ENCODE measurements around the gene IRGQ. TPM values are rescaled to one million over a fixed set of nuclear protein-coding genes. Genes with fewer than 3 reads are reported as not detected.
"Not testable (repeated sequence)": the region's sequence is repeated elsewhere in the genome, so short reads cannot be mapped to it uniquely, and the experiment has no call there.

IRGQ gene
- total RNA-seq, 1 donor from 2014 or later = 53.5 TPM

DNA sequence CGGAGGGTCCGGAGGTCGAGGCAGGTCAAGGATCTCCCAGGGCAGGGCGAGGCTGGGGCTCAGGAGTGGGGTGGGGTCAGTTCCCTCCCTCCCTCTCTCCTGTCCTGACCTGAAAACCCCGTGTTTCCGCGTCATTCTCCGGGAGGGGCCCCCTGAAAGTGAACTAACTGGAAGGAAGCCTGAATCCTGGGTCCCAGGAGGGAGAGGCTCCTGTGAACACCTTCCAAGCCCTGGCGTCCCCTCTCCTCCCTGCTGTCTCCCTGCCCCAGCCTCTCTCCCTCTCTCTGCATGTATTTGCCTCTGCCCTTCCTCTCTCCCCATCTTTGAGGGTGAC is 44.5 kb upstream of the IRGQ start:
- Mint-ChIP-seq H3K9me3 (no peaks in the 10 kb centered on the region), H3K4me1 (peaks cover 35% of the 10 kb centered on the region), H3K36me3 (ENCODE audit: low read depth) (peaks cover 2% of the 10 kb centered on the region), H3K4me3 (peak overlapping the region; percentile 82), H3K27me3 (ENCODE audit: low read depth) (peaks cover 4% of the 10 kb centered on the region), H3K27ac (ENCODE audit: unreplicated experiment) (no peak overlapping the region)
- TF ChIP-seq, protein P1, sequence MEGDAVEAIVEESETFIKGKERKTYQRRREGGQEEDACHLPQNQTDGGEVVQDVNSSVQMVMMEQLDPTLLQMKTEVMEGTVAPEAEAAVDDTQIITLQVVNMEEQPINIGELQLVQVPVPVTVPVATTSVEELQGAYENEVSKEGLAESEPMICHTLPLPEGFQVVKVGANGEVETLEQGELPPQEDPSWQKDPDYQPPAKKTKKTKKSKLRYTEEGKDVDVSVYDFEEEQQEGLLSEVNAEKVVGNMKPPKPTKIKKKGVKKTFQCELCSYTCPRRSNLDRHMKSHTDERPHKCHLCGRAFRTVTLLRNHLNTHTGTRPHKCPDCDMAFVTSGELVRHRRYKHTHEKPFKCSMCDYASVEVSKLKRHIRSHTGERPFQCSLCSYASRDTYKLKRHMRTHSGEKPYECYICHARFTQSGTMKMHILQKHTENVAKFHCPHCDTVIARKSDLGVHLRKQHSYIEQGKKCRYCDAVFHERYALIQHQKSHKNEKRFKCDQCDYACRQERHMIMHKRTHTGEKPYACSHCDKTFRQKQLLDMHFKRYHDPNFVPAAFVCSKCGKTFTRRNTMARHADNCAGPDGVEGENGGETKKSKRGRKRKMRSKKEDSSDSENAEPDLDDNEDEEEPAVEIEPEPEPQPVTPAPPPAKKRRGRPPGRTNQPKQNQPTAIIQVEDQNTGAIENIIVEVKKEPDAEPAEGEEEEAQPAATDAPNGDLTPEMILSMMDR (conservative IDR thresholded peaks at IDR 0.05) = no peak
- DNase-seq (ENCODE audit: low read depth, low spot score) = no peak

DNA sequence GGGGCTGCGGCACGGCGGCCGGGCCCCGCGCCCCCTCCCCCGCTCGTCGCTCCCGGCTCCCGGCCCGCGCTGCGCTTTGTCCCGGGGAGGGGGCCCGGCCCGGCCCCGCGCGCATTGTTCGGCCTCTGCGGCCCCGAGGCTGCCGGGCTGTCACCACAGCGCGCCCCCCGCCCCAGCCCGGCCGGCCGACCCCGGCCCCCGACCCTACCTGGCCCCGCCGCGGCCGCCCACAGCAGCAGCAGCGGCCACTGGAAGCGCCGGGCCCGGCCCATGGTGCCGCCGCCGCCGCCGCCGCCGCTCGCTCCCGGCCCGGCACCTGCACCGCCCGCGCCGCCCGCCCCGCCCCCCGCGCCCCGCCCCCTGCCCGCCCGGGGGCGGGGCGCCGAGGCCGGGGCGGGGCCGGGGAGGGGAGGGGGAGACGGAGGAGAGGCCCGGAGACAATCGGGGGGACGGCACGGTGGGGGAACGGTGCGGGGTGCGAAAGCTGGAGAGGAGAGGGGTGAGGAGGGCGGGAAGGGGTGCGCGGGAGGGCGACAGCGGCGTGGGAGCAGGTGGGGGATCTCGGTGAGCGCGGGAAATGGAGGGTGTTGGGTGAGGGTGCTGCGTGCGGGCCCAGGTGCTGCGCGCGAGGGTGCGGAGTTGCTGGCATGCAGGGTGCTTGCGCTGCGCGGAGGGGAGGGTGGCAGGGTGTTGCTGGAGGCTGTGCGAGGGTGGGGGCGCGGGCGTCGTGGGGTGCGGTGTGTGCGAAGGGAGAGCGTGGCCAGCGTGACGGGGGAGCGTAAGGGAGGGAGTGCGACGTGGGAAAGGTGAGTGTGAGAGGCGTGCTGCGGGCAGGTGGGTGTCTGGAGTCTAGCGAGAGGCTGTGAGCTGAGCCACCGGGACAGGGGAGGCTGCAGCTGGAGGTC is 43.8 kb upstream of the IRGQ start, which contains the start of gene CADM4:
Gene CADM4, minus strand, starts transcription at position 332 of the 905 bp plus-strand sequence. Its CDS starts 60 bp downstream, at position 272.
- DNase-seq (ENCODE audit: low read depth, low spot score) = no peak
- H3K36me3 Mint-ChIP-seq (ENCODE audit: low read depth) = peaks cover under 1% of the 10 kb centered on the region
- H3K9me3 Mint-ChIP-seq = no peaks in the 10 kb centered on the region
- H3K27me3 Mint-ChIP-seq (ENCODE audit: low read depth) = peaks cover 4% of the 10 kb centered on the region
- H3K4me3 Mint-ChIP-seq = peak within 1 kb of the TSS; percentile 96
- peak within 1 kb of the TSS; percentile 94 for H3K27ac Mint-ChIP-seq (ENCODE audit: unreplicated experiment)
- TF ChIP-seq, protein P1 (conservative IDR thresholded peaks at IDR 0.05) = no peak
- peaks cover 41% of the 10 kb centered on the region for H3K4me1 Mint-ChIP-seq

DNA sequence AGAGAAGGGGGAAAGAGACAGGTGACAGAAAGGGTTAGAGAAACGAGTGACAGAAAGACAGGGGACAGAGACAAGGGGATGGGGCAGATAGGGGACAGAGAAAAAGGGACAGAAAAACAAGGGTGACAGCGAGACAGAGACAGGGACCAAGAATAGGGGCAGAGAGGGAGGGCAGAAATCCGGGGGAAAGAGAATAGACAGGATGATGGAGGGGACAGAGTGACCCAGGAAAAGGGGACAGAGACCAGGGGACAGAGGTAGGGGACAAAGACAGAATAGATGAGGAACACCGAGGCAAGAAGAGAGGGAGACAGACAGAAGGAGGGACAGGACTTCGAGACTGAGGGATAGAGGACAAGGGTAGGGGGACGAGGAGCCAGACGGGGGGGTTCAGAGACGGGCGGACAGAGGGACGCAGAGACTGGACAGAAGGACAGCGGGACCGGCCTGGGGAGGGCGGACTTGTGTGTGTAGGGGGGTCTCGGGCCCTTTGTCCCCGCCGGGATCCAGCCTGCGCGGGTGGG is 43.1 kb upstream of the IRGQ start:
- H3K27ac Mint-ChIP-seq (ENCODE audit: unreplicated experiment) = peak overlapping the region; percentile 94
- peaks cover 4% of the 10 kb centered on the region for H3K27me3 Mint-ChIP-seq (ENCODE audit: low read depth)
- H3K36me3 Mint-ChIP-seq (ENCODE audit: low read depth) = no peaks in the 10 kb centered on the region
- TF ChIP-seq, protein P1 (conservative IDR thresholded peaks at IDR 0.05) = no peak
- H3K4me1 Mint-ChIP-seq = peaks cover 44% of the 10 kb centered on the region
- DNase-seq (ENCODE audit: low read depth, low spot score) = no peak
- peak overlapping the region; percentile 96 for H3K4me3 Mint-ChIP-seq
- H3K9me3 Mint-ChIP-seq = no peaks in the 10 kb centered on the region

DNA sequence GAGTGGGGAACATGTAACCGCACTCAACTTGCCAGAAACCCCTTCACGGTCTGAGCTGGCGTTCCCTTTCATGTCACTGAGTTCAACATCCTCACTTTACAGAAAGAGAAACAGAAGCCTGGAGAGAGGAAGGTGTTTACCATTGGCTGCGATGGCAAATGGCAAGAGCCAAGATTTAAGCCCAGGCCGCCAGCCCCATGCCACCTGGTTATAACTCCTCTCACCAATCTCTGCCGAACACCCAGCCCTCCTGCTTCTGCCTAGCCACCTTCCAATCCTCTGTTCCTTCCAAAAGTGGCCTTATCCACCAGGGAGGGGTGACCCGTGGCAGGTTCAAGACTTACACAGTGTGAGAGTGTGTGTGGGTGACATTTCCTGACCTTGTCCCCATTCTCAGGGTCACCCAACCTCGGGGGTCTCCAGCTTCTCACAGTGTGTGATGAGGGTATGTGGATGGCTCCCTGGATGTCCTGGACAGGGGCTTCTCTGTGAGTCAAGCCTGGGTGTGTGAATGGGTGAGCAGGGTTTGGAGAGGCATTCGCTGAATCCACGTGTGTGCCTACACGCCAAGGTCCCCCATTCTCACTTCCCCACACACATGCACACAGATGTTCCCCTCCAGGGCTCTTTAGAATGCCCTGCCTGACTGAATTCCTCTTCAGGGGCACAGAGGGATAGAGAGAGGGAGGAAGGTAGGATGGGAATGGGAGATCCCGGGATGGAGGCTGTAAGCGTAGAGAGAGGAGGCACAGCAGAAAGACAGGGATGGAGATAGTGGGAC is 42.5 kb upstream of the IRGQ start:
- DNase-seq (ENCODE audit: low read depth, low spot score) = no peak
- H3K27ac Mint-ChIP-seq (ENCODE audit: unreplicated experiment) = peak overlapping the region; percentile 94
- peaks cover 4% of the 10 kb centered on the region for H3K27me3 Mint-ChIP-seq (ENCODE audit: low read depth)
- H3K9me3 Mint-ChIP-seq = no peaks in the 10 kb centered on the region
- H3K4me1 Mint-ChIP-seq = peaks cover 46% of the 10 kb centered on the region
- no peaks in the 10 kb centered on the region for H3K36me3 Mint-ChIP-seq (ENCODE audit: low read depth)
- TF ChIP-seq, protein P1 (conservative IDR thresholded peaks at IDR 0.05) = no peak
- peak overlapping the region; percentile 96 for H3K4me3 Mint-ChIP-seq

DNA sequence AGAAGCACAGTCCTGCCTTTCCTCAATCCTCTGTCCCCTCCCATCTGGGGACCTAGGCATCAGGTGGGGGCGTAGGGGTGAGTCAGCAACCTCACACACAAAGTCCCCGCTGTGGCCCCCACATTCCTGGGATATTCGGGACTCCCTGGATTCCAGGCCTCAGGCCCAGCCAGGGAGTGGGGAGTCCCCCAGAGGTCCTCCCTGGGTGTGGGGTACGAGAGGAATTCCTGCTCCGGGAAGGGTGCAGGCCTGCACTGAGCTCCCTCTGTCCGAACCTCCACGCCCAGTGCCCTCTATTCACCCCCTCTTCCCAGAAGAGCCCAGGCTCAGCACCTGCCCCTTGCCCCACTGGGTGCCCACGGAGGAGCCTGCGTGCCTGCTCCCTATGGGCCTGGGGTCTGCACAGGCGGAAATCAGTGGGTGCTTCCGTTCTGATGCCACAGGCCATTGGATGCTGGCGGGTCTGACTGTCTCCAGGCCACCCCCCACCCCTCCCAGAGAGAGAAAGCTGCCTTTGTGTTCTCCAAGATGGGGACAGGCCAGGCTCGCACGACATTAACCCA is 40.3 kb upstream of the IRGQ start:
- peak overlapping the region; percentile 96 for H3K4me3 Mint-ChIP-seq
- no peaks in the 10 kb centered on the region for H3K36me3 Mint-ChIP-seq (ENCODE audit: low read depth)

DNA sequence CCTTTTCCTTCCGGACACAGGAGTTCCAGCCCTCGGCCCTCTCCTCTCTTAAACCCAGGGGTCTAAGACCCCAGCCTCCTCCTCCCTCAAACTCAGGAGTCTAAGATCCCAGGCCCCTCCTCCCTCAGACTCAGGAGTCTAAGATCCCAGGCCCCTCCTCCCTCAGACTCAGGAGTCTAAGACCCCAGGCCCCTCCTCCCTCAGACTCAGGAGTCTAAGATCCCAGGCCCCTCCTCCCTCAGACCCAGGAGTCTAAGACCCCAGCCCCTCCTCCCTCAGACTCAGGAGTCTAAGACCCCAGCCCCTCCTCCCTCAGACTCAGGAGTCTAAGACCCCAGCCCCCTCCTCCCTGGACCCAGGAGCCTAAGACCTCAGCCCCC is 39.6 kb upstream of the IRGQ start:
- not testable (repeated sequence) for H3K9me3 Mint-ChIP-seq; H3K27me3 Mint-ChIP-seq (ENCODE audit: low read depth); H3K36me3 Mint-ChIP-seq (ENCODE audit: low read depth)
- Mint-ChIP-seq H3K27ac (ENCODE audit: unreplicated experiment) (peak overlapping the region; percentile 95), H3K4me1 (peaks cover 42% of the 10 kb centered on the region), H3K4me3 (peak overlapping the region; percentile 86)
- peak; percentile 42 for DNase-seq (ENCODE audit: low read depth, low spot score)

More for the DNA sequence above, 40.3 kb upstream of the IRGQ start:
- TF ChIP-seq, protein P1 (conservative IDR thresholded peaks at IDR 0.05) = no peak
- Mint-ChIP-seq H3K4me1 (peaks cover 43% of the 10 kb centered on the region), H3K27me3 (ENCODE audit: low read depth) (peaks cover 1% of the 10 kb centered on the region), H3K9me3 (no peaks in the 10 kb centered on the region), H3K27ac (ENCODE audit: unreplicated experiment) (peak overlapping the region; percentile 81)
- no peak for DNase-seq (ENCODE audit: low read depth, low spot score)

Measured in neural crest cell (in vitro differentiated cells).